Neuronal stem cell (in vitro differentiated cells): ENCODE results near the gene MAPK7.
A peak's percentile ranks its signal among the peaks of the same experiment; 100 is the strongest.

Experiments
- DNase-seq: peaks from one replicate; pipeline ENCODE4 v3.0.0-alpha.2; 2013; ENCODE audit warnings: low spot score
- H2AFZ ChIP-seq: one replicate; pipeline ENCODE4 v1.6.1; 2013; ENCODE audit warnings: mild to moderate bottlenecking, low read length, inconsistent platforms
- H2AK5ac ChIP-seq: 2 replicates; pipeline ENCODE4 v1.6.1; 2013; ENCODE audit warnings: low read depth, mild to moderate bottlenecking, inconsistent platforms, low read length, moderate library complexity, mixed read lengths
- H2BK120ac ChIP-seq: 2 replicates; pipeline ENCODE4 v1.6.1; 2013; ENCODE audit warnings: low read depth, mild to moderate bottlenecking, inconsistent platforms, low read length, moderate library complexity, mixed read lengths
- H2BK12ac ChIP-seq: one replicate; pipeline ENCODE4 v1.6.1; 2013; ENCODE audit warnings: low read length, inconsistent platforms
- H2BK15ac ChIP-seq: 2 replicates; pipeline ENCODE4 v1.6.1; 2013; ENCODE audit warnings: mild to moderate bottlenecking, low read length, inconsistent platforms, mixed read lengths
- H2BK5ac ChIP-seq: one replicate; pipeline ENCODE4 v1.6.1; 2013; ENCODE audit warnings: inconsistent platforms, mild to moderate bottlenecking, low read length, moderate library complexity
- H3K14ac ChIP-seq: one replicate; pipeline ENCODE4 v1.6.1; 2013; ENCODE audit warnings: low read length, inconsistent platforms
- H3K18ac ChIP-seq: 2 replicates; pipeline ENCODE4 v1.6.1; 2013; ENCODE audit warnings: low read length, inconsistent platforms
- H3K23ac ChIP-seq: 2 replicates; pipeline ENCODE4 v1.6.1; 2013; ENCODE audit warnings: low read depth, mild to moderate bottlenecking, mixed read lengths, low read length, inconsistent platforms; ENCODE audit not compliant: poor library complexity
- H3K27ac ChIP-seq: replicated peaks from 3 replicates; pipeline ENCODE4 v1.5.1; 2013; ENCODE audit warnings: low read length, inconsistent platforms
- H3K27me3 ChIP-seq, 3 experiments: 2 replicates each; pipeline ENCODE4 v1.6.1; 2013; ENCODE audit warnings: low read length in 3 of 3, mild to moderate bottlenecking in 2 of 3, inconsistent platforms in 1 of 3, low read depth in 1 of 3, mixed read lengths in 1 of 3, moderate library complexity in 1 of 3; ENCODE audit not compliant: control insufficient read depth in 3 of 3, insufficient read depth in 3 of 3
- H3K36me3 ChIP-seq, 2 donors: replicated peaks in 1 of 2; 2 replicates each; pipeline ENCODE4 v1.6.1; 2013; ENCODE audit warnings: low read length in 2 of 2; ENCODE audit not compliant: control insufficient read depth in 2 of 2, insufficient read depth in 2 of 2
- H3K4ac ChIP-seq: 2 replicates; pipeline ENCODE4 v1.6.1; 2013; ENCODE audit warnings: inconsistent platforms, mild to moderate bottlenecking, low read length, moderate library complexity
- H3K4me1 ChIP-seq, 2 donors: 1 replicate in 1 of 2; 2 replicates in 1 of 2; pipeline ENCODE4 v1.6.1; 2013; ENCODE audit warnings: low read length in 2 of 2, low read depth in 1 of 2; ENCODE audit not compliant: control insufficient read depth in 2 of 2, insufficient read depth in 1 of 2
- H3K4me2 ChIP-seq: one replicate; pipeline ENCODE4 v1.6.1; 2013; ENCODE audit warnings: mild to moderate bottlenecking, low read length, inconsistent platforms; ENCODE audit not compliant: insufficient read depth, poor library complexity, severe bottlenecking
- H3K4me3 ChIP-seq, 2 donors: 2 replicates each; pipeline ENCODE4 v1.5.1; 2013; ENCODE audit warnings: low read length in 2 of 2, mild to moderate bottlenecking in 2 of 2, inconsistent platforms in 1 of 2, moderate library complexity in 1 of 2
- H3K79me1 ChIP-seq: one replicate; pipeline ENCODE4 v1.6.1; 2013; ENCODE audit warnings: low read depth, mild to moderate bottlenecking, inconsistent platforms, low read length, moderate library complexity
- H3K9ac ChIP-seq: one replicate; pipeline ENCODE4 v1.6.1; 2013; ENCODE audit warnings: mild to moderate bottlenecking, low read depth, low read length, inconsistent platforms; ENCODE audit not compliant: poor library complexity
- H3K9me3 ChIP-seq, 2 donors: replicated peaks in 1 of 2; 2 replicates each; pipeline versions ENCODE3 to v1.6.1; 2013; ENCODE audit warnings: low read length in 2 of 2, mild to moderate bottlenecking in 2 of 2, inconsistent platforms in 1 of 2, low read depth in 1 of 2, mixed read lengths in 1 of 2, moderate library complexity in 1 of 2; ENCODE audit not compliant: control insufficient read depth in 2 of 2, insufficient read depth in 1 of 2
- H4K8ac ChIP-seq: one replicate; pipeline ENCODE4 v1.6.1; 2013; ENCODE audit warnings: low read depth, mild to moderate bottlenecking, inconsistent platforms, low read length, moderate library complexity
- H4K91ac ChIP-seq: one replicate; pipeline ENCODE4 v1.6.1; 2013; ENCODE audit warnings: low read length, low read depth, mild to moderate bottlenecking, inconsistent platforms; ENCODE audit not compliant: poor library complexity
- WGBS, 2 donors: extraction: QIAGEN DNeasy Blood & Tissue Kit; methylation state at CpG; one replicate each; pipeline ENCODE4 v1.1.7; 2013; ENCODE audit warnings: missing lambda C conversion rate in 2 of 2, mixed read lengths in 1 of 2; ENCODE audit not compliant: insufficient read length in 2 of 2, insufficient replicate concordance in 1 of 2; ENCODE audit errors: extremely low coverage in 2 of 2; 5-methylcytosine and 5-hydroxymethylcytosine counted together

MAPK7 gene

DNA sequence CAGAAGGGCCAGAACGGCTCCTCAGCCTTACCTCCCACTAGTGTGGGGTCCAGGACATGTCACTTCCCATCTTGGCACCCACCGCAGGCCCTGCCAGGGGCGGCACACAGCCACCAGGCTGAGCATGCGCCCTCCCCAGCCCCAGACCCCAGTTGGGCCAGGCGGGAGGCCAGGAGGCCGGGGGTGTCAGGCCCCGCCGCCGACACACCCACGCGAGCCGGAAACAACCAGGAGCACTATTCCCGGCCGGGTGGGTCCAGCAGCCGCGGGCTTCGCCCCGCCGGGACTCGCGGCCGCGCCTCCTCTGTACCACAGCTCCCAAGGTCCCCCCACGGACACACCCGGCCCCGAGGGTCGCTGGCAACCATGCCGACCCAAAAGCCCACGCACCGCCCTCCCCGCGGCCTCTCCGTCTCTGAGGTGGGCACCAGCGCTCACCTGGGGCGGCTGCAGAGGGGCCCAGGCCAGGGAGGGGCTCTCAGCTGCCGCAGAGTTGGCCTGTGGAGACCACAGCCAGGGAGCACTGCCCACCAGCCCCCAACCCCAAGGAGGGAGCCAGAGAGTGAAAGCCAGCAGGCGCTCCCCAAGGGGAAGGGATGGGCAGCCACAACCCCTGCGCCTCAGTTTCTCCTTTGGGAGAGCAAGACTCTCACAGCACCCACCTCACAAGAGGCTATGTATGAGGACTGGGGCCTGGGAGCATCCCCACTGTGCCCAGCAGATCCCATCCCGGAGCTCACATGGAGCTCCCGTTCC lies 33.8 kb upstream of the MAPK7 start:
- H3K14ac ChIP-seq, result no peak overlapping the region
- H2BK15ac ChIP-seq, result no peak overlapping the region
- no peak overlapping the region for H2AFZ ChIP-seq
- H3K4me2 ChIP-seq, result no peak overlapping the region
- H4K91ac ChIP-seq, result no peak overlapping the region
- H3K36me3 ChIP-seq, result peaks cover 0 to 5% of the 10 kb centered on the region in 2 donors
- peaks cover 15 to 19% of the 10 kb centered on the region in 2 donors for H3K4me1 ChIP-seq
- no peak overlapping the region for H2BK12ac ChIP-seq
- DNase-seq, result no peak
- no peaks in the 10 kb centered on the region for H3K27me3 ChIP-seq
- no peak overlapping the region for H3K4ac ChIP-seq
- peak overlapping the region; percentile 60 for H2AK5ac ChIP-seq
- WGBS, 2 donors, result no CpG with 5 or more reads among the region's 40 CpGs
- H3K18ac ChIP-seq, result peak overlapping the region; percentile 49
- no peak overlapping the region for H3K9ac ChIP-seq
- no peak overlapping the region for H2BK5ac ChIP-seq
- peaks cover 0 to 2% of the 10 kb centered on the region in 2 donors for H3K9me3 ChIP-seq
- peaks cover 3% of the 10 kb centered on the region for H3K79me1 ChIP-seq
- H3K27ac ChIP-seq, result no peak overlapping the region
- no peak overlapping the region for H4K8ac ChIP-seq
- peak overlapping the region; percentile 34 for H3K23ac ChIP-seq
- H2BK120ac ChIP-seq, result no peak overlapping the region
- H3K4me3 ChIP-seq, result no peak overlapping the region

DNA sequence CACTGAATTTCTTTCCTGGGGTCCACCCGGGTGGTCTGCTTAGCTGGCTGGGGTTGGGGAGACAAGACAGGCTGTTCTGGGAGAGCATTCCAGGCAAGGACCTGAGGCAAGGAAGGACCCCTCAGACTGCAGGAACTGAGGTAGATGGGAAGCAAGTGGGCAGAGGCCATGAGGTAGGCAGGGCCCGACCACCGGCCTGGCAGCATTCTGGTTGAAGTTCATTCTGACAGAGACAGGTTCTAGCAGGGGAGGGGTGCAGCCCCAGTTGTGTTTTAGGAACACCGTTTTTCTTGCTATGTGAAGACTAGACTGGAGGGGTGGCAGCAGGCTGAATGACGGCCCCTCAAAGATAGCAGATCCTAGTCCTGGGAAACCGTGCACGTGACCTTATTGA lies 33.2 kb upstream of the MAPK7 start:
- WGBS, 2 donors, result no CpG with 5 or more reads among the region's 7 CpGs
- peaks cover 3% of the 10 kb centered on the region for H3K79me1 ChIP-seq
- H4K8ac ChIP-seq, result no peak overlapping the region
- H3K4me1 ChIP-seq, result peaks cover 15 to 19% of the 10 kb centered on the region in 2 donors
- no peak overlapping the region for H2AFZ ChIP-seq
- no peak overlapping the region for H3K23ac ChIP-seq
- H2BK120ac ChIP-seq, result no peak overlapping the region
- H3K4me3 ChIP-seq, result no peak overlapping the region
- H2AK5ac ChIP-seq, result no peak overlapping the region
- no peak overlapping the region for H2BK15ac ChIP-seq
- no peak overlapping the region for H3K4ac ChIP-seq
- H2BK12ac ChIP-seq, result no peak overlapping the region
- peak overlapping the region; percentile 25 for H3K18ac ChIP-seq
- H3K27me3 ChIP-seq, result no peaks in the 10 kb centered on the region
- DNase-seq, result no peak
- no peak overlapping the region for H2BK5ac ChIP-seq
- H3K14ac ChIP-seq, result no peak overlapping the region
- peaks cover 0 to 2% of the 10 kb centered on the region in 2 donors for H3K9me3 ChIP-seq
- H3K27ac ChIP-seq, result no peak overlapping the region
- no peak overlapping the region for H4K91ac ChIP-seq
- H3K36me3 ChIP-seq, result peaks cover 0 to 5% of the 10 kb centered on the region in 2 donors
- no peak overlapping the region for H3K9ac ChIP-seq
- H3K4me2 ChIP-seq, result no peak overlapping the region

DNA sequence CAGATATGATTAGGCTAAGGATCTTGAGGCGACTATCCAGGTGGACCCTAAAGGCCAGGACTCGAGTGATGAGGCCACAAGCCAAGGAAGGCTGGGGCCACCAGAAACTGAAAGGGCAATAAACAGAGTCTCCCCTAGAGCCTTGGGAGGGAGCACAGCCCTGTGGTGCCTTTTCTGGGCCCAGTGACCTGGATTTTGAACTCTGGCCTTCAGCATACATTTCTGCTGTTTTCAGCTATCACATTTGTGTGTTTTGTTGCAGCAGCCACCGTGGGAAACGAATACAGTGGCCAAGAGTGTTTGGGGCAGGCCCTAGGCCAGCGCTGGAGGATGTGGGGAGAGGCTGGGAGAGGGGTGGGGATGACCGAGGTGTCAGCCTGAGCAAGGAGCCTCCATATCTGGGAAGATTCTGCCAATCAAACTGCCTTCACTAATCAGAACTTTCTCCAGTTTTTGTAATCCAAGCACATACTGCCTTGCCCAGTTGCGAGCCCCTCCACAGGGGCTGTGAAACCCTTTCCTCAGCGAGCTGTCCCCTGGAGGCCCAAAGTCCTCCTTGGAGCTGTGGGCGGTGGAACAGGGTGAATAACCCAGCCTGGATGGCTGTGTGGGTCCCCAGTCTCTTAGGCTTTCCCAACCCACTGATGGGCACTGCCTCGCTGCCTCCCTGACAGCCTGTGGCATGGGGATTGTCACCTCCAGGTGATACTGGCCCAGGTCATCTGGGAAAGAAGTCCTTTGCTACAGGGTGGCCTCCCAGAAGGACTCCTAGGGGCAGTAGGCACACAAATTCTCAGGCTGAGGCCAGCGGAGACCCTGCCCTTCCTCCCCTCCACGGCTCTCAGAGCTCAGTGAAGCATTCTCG lies 32.6 kb upstream of the MAPK7 start:
- peak overlapping the region; percentile 65 for H3K9ac ChIP-seq
- peaks cover 3% of the 10 kb centered on the region for H3K79me1 ChIP-seq
- H3K4me1 ChIP-seq, result peaks cover 15 to 19% of the 10 kb centered on the region in 2 donors
- H3K18ac ChIP-seq, result peak overlapping the region; percentile 12
- H2BK12ac ChIP-seq, result no peak overlapping the region
- no peak overlapping the region for H2AK5ac ChIP-seq
- WGBS, 2 donors, result no CpG with 5 or more reads among the region's 13 CpGs
- peaks cover 0 to 2% of the 10 kb centered on the region in 2 donors for H3K9me3 ChIP-seq
- no peak overlapping the region for H3K14ac ChIP-seq
- H3K36me3 ChIP-seq, result peaks cover 0 to 5% of the 10 kb centered on the region in 2 donors
- no peak overlapping the region for H3K27ac ChIP-seq
- H3K4me2 ChIP-seq, result no peak overlapping the region
- no peak overlapping the region for H4K91ac ChIP-seq
- no peak overlapping the region for H3K4me3 ChIP-seq
- H3K23ac ChIP-seq, result no peak overlapping the region
- no peaks in the 10 kb centered on the region for H3K27me3 ChIP-seq
- H4K8ac ChIP-seq, result peak overlapping the region; percentile 75
- no peak overlapping the region for H2AFZ ChIP-seq
- no peak overlapping the region for H2BK15ac ChIP-seq
- H2BK120ac ChIP-seq, result no peak overlapping the region
- DNase-seq, result no peak
- no peak overlapping the region for H3K4ac ChIP-seq
- no peak overlapping the region for H2BK5ac ChIP-seq
